B cell (primary cell): ENCODE measurements around the gene ITGB2. TPM values are rescaled to one million over a fixed set of nuclear protein-coding genes. Genes with fewer than 3 reads are reported as not detected.
A peak's percentile ranks its signal among the peaks of the same experiment; 100 is the strongest.

Experiments used
- ATAC-seq: fragments of 200-7000 bp; cut with Tn5 transposase; one replicate; pipeline ENCODE4 v1.10.0; 2021; ENCODE audit warnings: low read depth, mild to moderate bottlenecking, moderate number of reproducible peaks, moderate library complexity
- CTCF ChIA-PET: fragments of 350-600 bp; sonication (Branson Sonifier 250); formaldehyde crosslinking; loops from one replicate; lab custom pipeline; 2021; ENCODE audit warnings: antibody characterized with exemption, inconsistent platforms; lab: Charles Lee
- POLR2A ChIA-PET: fragments of 350-600 bp; sonication (Branson Sonifier 250); formaldehyde crosslinking; loops from one replicate; lab custom pipeline; 2021; ENCODE audit warnings: antibody characterized with exemption; lab: Charles Lee
- DNase-seq: peaks from one replicate; pipeline ENCODE4 v3.0.0; 2013
- H2AFZ ChIP-seq: 2 replicates; pipeline ENCODE4 v1.6.1; 2012; ENCODE audit warnings: mild to moderate bottlenecking, low read depth, low read length; ENCODE audit not compliant: insufficient read depth, poor library complexity, severe bottlenecking
- H3K27ac ChIP-seq, 2 donors: 1 replicate in 1 of 2; 2 replicates in 1 of 2; pipeline ENCODE4 v1.5.1; 2012 to 2013; ENCODE audit warnings: low read length in 2 of 2, mild to moderate bottlenecking in 2 of 2, moderate library complexity in 1 of 2
- H3K27me3 ChIP-seq, 4 experiments: fragments of 200-600 bp in 1 of 4; sonication (generic) in 1 of 4; replicated peaks in 1 of 4; 1 replicate in 2 of 4; 2 replicates in 2 of 4; pipeline versions ENCODE4 v1.6.1 to v1.7.0; 2013 to 2016; ENCODE audit warnings: low read length in 3 of 4, mild to moderate bottlenecking in 2 of 4, mixed read lengths in 1 of 4, moderate library complexity in 1 of 4; ENCODE audit not compliant: insufficient read depth in 4 of 4, control insufficient read depth in 3 of 4; ENCODE audit errors: control extremely low read depth in 1 of 4
- H3K36me3 ChIP-seq, 2 experiments: replicated peaks in 1 of 2; 1 replicate in 1 of 2; 2 replicates in 1 of 2; pipeline versions ENCODE4 v1.6.1 to v1.7.1; 2013; ENCODE audit warnings: low read length in 1 of 2; ENCODE audit not compliant: insufficient read depth in 2 of 2, control insufficient read depth in 1 of 2; ENCODE audit errors: control extremely low read depth in 1 of 2, extremely low read depth in 1 of 2
- H3K4me1 ChIP-seq, 2 donors: fragments of 200-600 bp in 1 of 2; sonication (generic) in 1 of 2; 1 replicate in 1 of 2; 2 replicates in 1 of 2; pipeline versions ENCODE4 v1.5.1 to v1.6.1; 2013 to 2017; ENCODE audit warnings: low read length in 2 of 2; ENCODE audit not compliant: control insufficient read depth in 2 of 2, insufficient read depth in 2 of 2
- H3K4me2 ChIP-seq: replicated peaks from 2 replicates; pipeline ENCODE3; 2012; ENCODE audit warnings: mild to moderate bottlenecking, low read depth, low read length; ENCODE audit not compliant: poor library complexity, severe bottlenecking
- H3K4me3 ChIP-seq, 5 experiments: fragments of 200-600 bp in 1 of 5; sonication (generic) in 1 of 5; 1 replicate in 3 of 5; 2 replicates in 2 of 5; pipeline versions ENCODE4 v1.5.1 to v1.7.0; 2011 to 2016; ENCODE audit warnings: low read length in 4 of 5, mild to moderate bottlenecking in 4 of 5, low read depth in 2 of 5, control low read depth in 1 of 5, moderate library complexity in 1 of 5; ENCODE audit not compliant: insufficient read depth in 1 of 5; ENCODE audit errors: control extremely low read depth in 1 of 5, extremely low read depth in 1 of 5
- H3K79me2 ChIP-seq: fragments of 200-600 bp; sonication (generic); one replicate; pipeline ENCODE4 v1.6.0; 2016; ENCODE audit warnings: low read length; ENCODE audit not compliant: control insufficient read depth, insufficient read depth
- H3K9ac ChIP-seq: fragments of 200-600 bp; sonication (generic); 2 replicates; pipeline ENCODE4 v1.6.1; 2017; ENCODE audit warnings: mild to moderate bottlenecking, low read length, moderate library complexity
- H3K9me3 ChIP-seq, 3 donors: one replicate each; pipeline versions ENCODE4 v1.6.1 to v1.7.1; 2013; ENCODE audit warnings: low read length in 2 of 3; ENCODE audit not compliant: control insufficient read depth in 2 of 3, insufficient read depth in 1 of 3; ENCODE audit errors: control extremely low read depth in 1 of 3
- H4K20me1 ChIP-seq: 2 replicates; pipeline ENCODE4 v1.6.0; 2012; ENCODE audit warnings: mild to moderate bottlenecking, low read length; ENCODE audit not compliant: insufficient read depth, control insufficient read depth, poor library complexity, severe bottlenecking
- H3K27ac Mint-ChIP-seq: one replicate; pipeline ENCODE4 v1.8.0; 2021; ENCODE audit warnings: mixed read lengths
- H3K27me3 Mint-ChIP-seq: one replicate; pipeline ENCODE4 v1.8.0; 2021; ENCODE audit warnings: mixed read lengths
- H3K4me1 Mint-ChIP-seq: one replicate; pipeline ENCODE4 v1.8.0; 2021; ENCODE audit warnings: mixed read lengths
- H3K4me3 Mint-ChIP-seq: one replicate; pipeline ENCODE4 v1.8.0; 2021; ENCODE audit warnings: mixed read lengths
- H3K9me3 Mint-ChIP-seq: one replicate; pipeline ENCODE4 v1.8.0; 2022; ENCODE audit warnings: mixed read lengths; ENCODE audit not compliant: insufficient read depth
- CTCF ChIP-seq: fragments of 200-600 bp; IDR thresholded peaks from one replicate; pipeline ENCODE4 v1.8.0; 2022; ENCODE audit warnings: antibody characterized with exemption, mild to moderate bottlenecking
- EZH2 ChIP-seq: IDR thresholded peaks from 2 replicates; pipeline ENCODE4 v1.6.1; 2012; ENCODE audit warnings: borderline replicate concordance, low read depth, mild to moderate bottlenecking, moderate library complexity, low read length; ENCODE audit not compliant: insufficient read depth, poor library complexity, severe bottlenecking
- WGBS: methylation state at CpG from one replicate; pipeline ENCODE4 v1.1.5; 2013; ENCODE audit warnings: missing lambda C conversion rate; ENCODE audit not compliant: insufficient coverage; 5-methylcytosine and 5-hydroxymethylcytosine counted together
- intact Hi-C: fragments of 100-400 bp; cut with micrococcal nuclease; formaldehyde crosslinking; loops from one replicate; pipeline ENCODE4 v1.10.0; 2022
- polyA plus RNA-seq: library from polyadenylated mRNA; depleted of rRNA; stranded (reverse); fragments of >200 nt; gene quantifications from 2 replicates; pipeline ENCODE4 v1.2.3, GENCODE V29; 2012
- total RNA-seq, 2 donors: library from RNA; stranded (reverse); fragments of 120-200 nt in 1 of 2; gene quantifications; 1 replicate in 1 of 2; 2 replicates in 1 of 2; pipeline versions ENCODE4 v1.2.3 to v1.2.4, GENCODE V29; 2013 to 2022

Gene ITGB2
- total and polyA plus RNA-seq, 2 donors (not counting 1 experiment from before 2014, with no cell fraction given): 102 to 368 TPM

GRCh38 chr21:44941567-44941966 lies 20.9 kb upstream of the ITGB2 start:
- Mint-ChIP-seq H3K4me1 (peaks cover 42% of the 10 kb centered on the region), H3K27me3 (no peaks in the 10 kb centered on the region), H3K4me3 (peak overlapping the region; percentile 81), H3K9me3 (no peaks in the 10 kb centered on the region), H3K27ac (no peak overlapping the region)
- no peaks in the 10 kb centered on the region for H3K27me3 ChIP-seq
- H3K9ac ChIP-seq: no peak overlapping the region
- peaks cover 31 to 48% of the 10 kb centered on the region in 2 donors for H3K4me1 ChIP-seq
- H3K27ac ChIP-seq: no peak overlapping the region
- H2AFZ ChIP-seq: no peak overlapping the region
- ChIA-PET CTCF (interaction anchor here (1.0 to 16.3 kb wide), 4 partner anchors 49 to 197 kb away, joined by 3 to 423 read pairs (median 180); no protein-coding TSS in a partner anchor), POLR2A (no interaction called here)
- TF ChIP-seq EZH2 (no peak), CTCF (no peak)
- H4K20me1 ChIP-seq: peaks cover 57% of the 10 kb centered on the region
- DNase-seq: no peak
- intact Hi-C loops: loop anchor here (5.0 kb wide), 1 partner anchor 346 kb away; the partner anchor contains the start of gene POFUT2
- ATAC-seq: no peak
- WGBS: 99% methylated on average over 8 of the region's 8 CpGs
- H3K36me3 ChIP-seq: peaks cover 0 to 29% of the 10 kb centered on the region in 2 experiments
- no peak overlapping the region for H3K4me3 ChIP-seq
- H3K79me2 ChIP-seq: peaks cover 62% of the 10 kb centered on the region
- H3K4me2 ChIP-seq: peak overlapping the region; percentile 84
- H3K9me3 ChIP-seq: no peaks in the 10 kb centered on the region

- ChIA-PET CTCF (interaction anchor here (0.6 to 3.1 kb wide), 14 partner anchors 9 to 197 kb away, joined by 3 to 20 read pairs (median 4); no protein-coding TSS in a partner anchor), POLR2A (interaction anchor here (0.7 to 1.8 kb wide), 3 partner anchors 12 to 1211 kb away, joined by 3 to 5 read pairs (median 4); no protein-coding TSS in a partner anchor)
- H3K4me3 ChIP-seq: peak overlapping the region; percentile 54 to 80 (median 74)
- DNase-seq: no peak
- WGBS: under 1% methylated on average over 50 of the region's 53 CpGs
- peaks cover 49% of the 10 kb centered on the region for H3K79me2 ChIP-seq
- intact Hi-C loops: loop anchor here (5.0 kb wide), 1 partner anchor 347 kb away; the partner anchor contains the start of gene POFUT2
- H3K27me3 ChIP-seq: no peaks in the 10 kb centered on the region
- H3K36me3 ChIP-seq: peaks cover 0 to 20% of the 10 kb centered on the region in 2 experiments
- peak overlapping the region; percentile 5 for H3K27ac Mint-ChIP-seq
- peaks cover 43% of the 10 kb centered on the region for H3K4me1 Mint-ChIP-seq
- H4K20me1 ChIP-seq: peaks cover 44% of the 10 kb centered on the region
- H3K9me3 ChIP-seq: peaks cover 0 to 3% (median 0%) of the 10 kb centered on the region in 3 donors
- peak overlapping the region; percentile 84 for H3K4me2 ChIP-seq
- H3K27ac ChIP-seq: peak overlapping the region in 1 of 2 donors; percentile 57
- H3K9ac ChIP-seq: peak overlapping the region; percentile 77
- H3K27me3 Mint-ChIP-seq: no peaks in the 10 kb centered on the region
- peaks cover 26 to 40% of the 10 kb centered on the region in 2 donors for H3K4me1 ChIP-seq
- H2AFZ ChIP-seq: peak overlapping the region; percentile 87
- ATAC-seq: peak; percentile 52
- TF ChIP-seq EZH2: no peak
- TF ChIP-seq CTCF: no peak
- H3K4me3 Mint-ChIP-seq: peak overlapping the region; percentile 89
- H3K9me3 Mint-ChIP-seq: no peaks in the 10 kb centered on the region
These were observed 19.5 kb upstream of the ITGB2 start for GRCh38 chr21:44940116-44940631.
